HEK293 (cell line): ENCODE data around the gene GCK.

Experiments
- CTCF ChIA-PET: fragments of 350-600 bp; formaldehyde crosslinking; extraction: SDS; loops from one replicate; lab custom pipeline; 2021; ENCODE audit warnings: antibody characterized with exemption; lab: Yijun Ruan, JAX
- POLR2A ChIA-PET: fragments of 300-600 bp; formaldehyde crosslinking; extraction: SDS; loops from one replicate; lab custom pipeline; 2020; ENCODE audit warnings: antibody characterized with exemption, inconsistent platforms; lab: Yijun Ruan, JAX
- H3K27ac ChIP-seq: fragments of 200-500 bp; sonication (Bioruptor generic); 2 replicates; pipeline ENCODE4 v1.5.1; 2014; ENCODE audit warnings: low read depth, low read length, control low read depth, inconsistent platforms; ENCODE audit errors: extremely low read depth
- H3K36me3 ChIP-seq, 2 experiments: fragments of 200-500 bp in 1 of 2; sonication (Bioruptor generic) in 1 of 2; 1 replicate in 1 of 2; 2 replicates in 1 of 2; pipeline ENCODE4 v1.5.1; 2014 to 2017; ENCODE audit warnings: inconsistent platforms in 2 of 2, low read length in 2 of 2; ENCODE audit not compliant: control insufficient read depth in 2 of 2, insufficient read depth in 1 of 2
- H3K4me1 ChIP-seq: fragments of 200-500 bp; sonication (Bioruptor generic); 2 replicates; pipeline ENCODE4 v1.5.1; 2014; ENCODE audit warnings: mild to moderate bottlenecking, low read length, inconsistent platforms; ENCODE audit not compliant: control insufficient read depth, insufficient read depth
- H3K4me3 ChIP-seq: 2 replicates; pipeline ENCODE4 v1.5.1; 2011; ENCODE audit warnings: low read depth, mild to moderate bottlenecking, control low read depth, low read length, moderate library complexity
- H3K9me3 ChIP-seq: fragments of 200-500 bp; sonication (Bioruptor generic); 2 replicates; pipeline ENCODE4 v1.5.1; 2014; ENCODE audit warnings: low read depth, low read length, inconsistent platforms; ENCODE audit not compliant: control insufficient read depth, insufficient read depth
- GLIS1 ChIP-seq: fragments of 450-650 bp; formaldehyde crosslinking; IDR thresholded peaks from 2 replicates; pipeline ENCODE4 v1.5.1; 2016; ENCODE audit warnings: missing biosample characterization, missing genetic modification characterization
- HOXD13 ChIP-seq: sonication (generic); formaldehyde crosslinking; IDR thresholded peaks from 2 replicates; pipeline ENCODE4 v1.8.0; 2022; ENCODE audit warnings: missing genetic modification reagents, borderline replicate concordance
- KLF7 ChIP-seq: fragments of 450-650 bp; formaldehyde crosslinking; IDR thresholded peaks from 2 replicates; pipeline ENCODE4 v1.5.1; 2016; ENCODE audit warnings: missing biosample characterization, missing genetic modification characterization, borderline replicate concordance
- MEIS1 ChIP-seq: sonication (generic); formaldehyde crosslinking; IDR thresholded peaks from 2 replicates; pipeline ENCODE4 v1.8.1; 2022; ENCODE audit warnings: missing genetic modification reagents, mild to moderate bottlenecking, borderline replicate concordance
- MZF1 ChIP-seq: fragments of 450-650 bp; formaldehyde crosslinking; IDR thresholded peaks from 2 replicates; pipeline ENCODE4 v1.5.1; 2017; ENCODE audit warnings: missing biosample characterization, missing genetic modification characterization, borderline replicate concordance
- PBX3 ChIP-seq: sonication (generic); formaldehyde crosslinking; IDR thresholded peaks from 2 replicates; pipeline ENCODE4 v1.8.1; 2022; ENCODE audit warnings: mild to moderate bottlenecking, moderate library complexity, missing genetic modification reagents
- SP3 ChIP-seq: fragments of 450-650 bp; formaldehyde crosslinking; IDR thresholded peaks from 2 replicates; pipeline ENCODE4 v1.5.1; 2016; ENCODE audit warnings: missing biosample characterization, missing genetic modification characterization
- SP7 ChIP-seq: fragments of 450-650 bp; formaldehyde crosslinking; IDR thresholded peaks from 2 replicates; pipeline ENCODE4 v1.5.1; 2016; ENCODE audit warnings: missing biosample characterization, missing genetic modification characterization
- TRIM28 ChIP-seq: IDR thresholded peaks from 2 replicates; pipeline ENCODE4 v1.6.1; 2011; ENCODE audit warnings: low read length, control low read depth, borderline replicate concordance
- ZBTB7A ChIP-seq: fragments of 450-650 bp; formaldehyde crosslinking; IDR thresholded peaks from 2 replicates; pipeline ENCODE4 v1.5.1; 2016; ENCODE audit warnings: low read depth, missing biosample characterization, missing genetic modification characterization
- ZFP41 ChIP-seq: fragments of 450-650 bp; formaldehyde crosslinking; IDR thresholded peaks from 2 replicates; pipeline ENCODE4 v1.5.1; 2016; ENCODE audit warnings: missing biosample characterization, missing genetic modification characterization, borderline replicate concordance
- ZNF112 ChIP-seq: fragments of 450-650 bp; formaldehyde crosslinking; IDR thresholded peaks from 2 replicates; pipeline ENCODE4 v1.5.0; 2017; ENCODE audit warnings: missing biosample characterization, missing genetic modification characterization
- ZNF174 ChIP-seq: fragments of 450-650 bp; formaldehyde crosslinking; IDR thresholded peaks from 2 replicates; pipeline ENCODE4 v1.5.0; 2017; ENCODE audit warnings: missing biosample characterization, mild to moderate bottlenecking, missing genetic modification characterization
- ZNF221 ChIP-seq: fragments of 450-650 bp; formaldehyde crosslinking; IDR thresholded peaks from 2 replicates; pipeline ENCODE4 v1.5.1; 2017; ENCODE audit warnings: missing biosample characterization, missing genetic modification characterization, borderline replicate concordance
- ZNF24 ChIP-seq: fragments of 450-650 bp; formaldehyde crosslinking; IDR thresholded peaks from 2 replicates; pipeline ENCODE4 v1.5.1; 2016; ENCODE audit warnings: missing biosample characterization, missing genetic modification characterization
- ZNF266 ChIP-seq: fragments of 450-650 bp; formaldehyde crosslinking; IDR thresholded peaks from 2 replicates; pipeline ENCODE4 v1.5.1; 2016; ENCODE audit warnings: missing biosample characterization, missing genetic modification characterization, low read depth
- ZNF292 ChIP-seq: fragments of 450-650 bp; formaldehyde crosslinking; IDR thresholded peaks from 2 replicates; pipeline ENCODE4 v1.5.1; 2016; ENCODE audit warnings: low read depth, missing biosample characterization, missing genetic modification characterization, borderline replicate concordance
- ZNF324 ChIP-seq: fragments of 450-650 bp; formaldehyde crosslinking; IDR thresholded peaks from 2 replicates; pipeline ENCODE4 v1.5.1; 2016; ENCODE audit warnings: missing biosample characterization, missing genetic modification characterization
- ZNF366 ChIP-seq: fragments of 450-650 bp; formaldehyde crosslinking; conservative IDR thresholded peaks from 2 replicates; pipeline ENCODE4 v1.5.1; 2016; ENCODE audit warnings: missing biosample characterization, missing genetic modification characterization
- ZNF394 ChIP-seq: fragments of 450-650 bp; formaldehyde crosslinking; IDR thresholded peaks from 2 replicates; pipeline ENCODE4 v1.5.1; 2016; ENCODE audit warnings: missing biosample characterization, missing genetic modification characterization, mild to moderate bottlenecking, moderate library complexity, borderline replicate concordance
- ZNF404 ChIP-seq: fragments of 450-650 bp; formaldehyde crosslinking; IDR thresholded peaks from 2 replicates; pipeline ENCODE4 v1.5.1; 2017; ENCODE audit warnings: missing biosample characterization, missing genetic modification characterization
- ZNF423 ChIP-seq: fragments of 450-650 bp; formaldehyde crosslinking; IDR thresholded peaks from 2 replicates; pipeline ENCODE4 v1.5.1; 2016; ENCODE audit warnings: missing biosample characterization, missing genetic modification characterization
- ZNF513 ChIP-seq: fragments of 450-650 bp; IDR thresholded peaks from 2 replicates; pipeline ENCODE4 v1.5.1; 2018; ENCODE audit warnings: missing biosample characterization, missing genetic modification characterization
- ZNF558 ChIP-seq: fragments of 450-650 bp; formaldehyde crosslinking; IDR thresholded peaks from 2 replicates; pipeline ENCODE4 v1.5.1; 2016; ENCODE audit warnings: missing biosample characterization, missing genetic modification characterization
- ZNF580 ChIP-seq: fragments of 450-650 bp; formaldehyde crosslinking; IDR thresholded peaks from 2 replicates; pipeline ENCODE4 v1.5.1; 2016; ENCODE audit warnings: missing biosample characterization, missing genetic modification characterization
- ZNF654 ChIP-seq: fragments of 450-650 bp; formaldehyde crosslinking; IDR thresholded peaks from 2 replicates; pipeline ENCODE4 v1.5.1; 2016; ENCODE audit warnings: low read depth, missing biosample characterization, missing genetic modification characterization
- TF ChIP-seq, protein P1 (sequence below): fragments of 450-650 bp; formaldehyde crosslinking; IDR thresholded peaks from 2 replicates; pipeline ENCODE4 v1.5.1; 2017; ENCODE audit warnings: missing biosample characterization, missing genetic modification characterization
- TF ChIP-seq, protein P2 (sequence below): fragments of 450-650 bp; formaldehyde crosslinking; IDR thresholded peaks from 2 replicates; pipeline ENCODE4 v1.5.1; 2016; ENCODE audit warnings: missing biosample characterization, missing genetic modification characterization
- TF ChIP-seq, protein P3 (sequence below): fragments of 450-650 bp; formaldehyde crosslinking; IDR thresholded peaks from 2 replicates; pipeline ENCODE4 v1.5.1; 2017; ENCODE audit warnings: missing biosample characterization, missing genetic modification characterization
- TF ChIP-seq, protein P4 (sequence below): fragments of 450-650 bp; formaldehyde crosslinking; IDR thresholded peaks from 2 replicates; pipeline ENCODE4 v1.5.1; 2016; ENCODE audit warnings: missing biosample characterization, missing genetic modification characterization

The GCK gene

GRCh38 chr7:44162179-44162578, 27.1 kb downstream of the GCK start:
- H3K4me1 ChIP-seq = no peaks in the 10 kb centered on the region
- TF ChIP-seq TRIM28 (no peak), ZNF394 (tag by site-specific recombination) (no peak), ZNF266 (tag by site-specific recombination) (no peak), ZNF366 (no peak), ZNF404 (no peak), ZNF24 (tag by site-specific recombination) (no peak), ZNF221 (no peak), ZNF580 (no peak), ZBTB7A (tag by site-specific recombination) (no peak), ZNF654 (tag by site-specific recombination) (no peak), PBX3 (no peak), ZNF112 (tag by site-specific recombination) (no peak), SP3 (tag by site-specific recombination) (no peak), ZNF513 (tag by site-specific recombination) (no peak), GLIS1 (tag by site-specific recombination) (no peak), MEIS1 (no peak), ZNF423 (tag by site-specific recombination) (no peak), MZF1 (tag by site-specific recombination) (no peak), HOXD13 (no peak)
- TF ChIP-seq, protein P1, sequence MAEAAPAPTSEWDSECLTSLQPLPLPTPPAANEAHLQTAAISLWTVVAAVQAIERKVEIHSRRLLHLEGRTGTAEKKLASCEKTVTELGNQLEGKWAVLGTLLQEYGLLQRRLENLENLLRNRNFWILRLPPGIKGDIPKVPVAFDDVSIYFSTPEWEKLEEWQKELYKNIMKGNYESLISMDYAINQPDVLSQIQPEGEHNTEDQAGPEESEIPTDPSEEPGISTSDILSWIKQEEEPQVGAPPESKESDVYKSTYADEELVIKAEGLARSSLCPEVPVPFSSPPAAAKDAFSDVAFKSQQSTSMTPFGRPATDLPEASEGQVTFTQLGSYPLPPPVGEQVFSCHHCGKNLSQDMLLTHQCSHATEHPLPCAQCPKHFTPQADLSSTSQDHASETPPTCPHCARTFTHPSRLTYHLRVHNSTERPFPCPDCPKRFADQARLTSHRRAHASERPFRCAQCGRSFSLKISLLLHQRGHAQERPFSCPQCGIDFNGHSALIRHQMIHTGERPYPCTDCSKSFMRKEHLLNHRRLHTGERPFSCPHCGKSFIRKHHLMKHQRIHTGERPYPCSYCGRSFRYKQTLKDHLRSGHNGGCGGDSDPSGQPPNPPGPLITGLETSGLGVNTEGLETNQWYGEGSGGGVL (tag by site-specific recombination) = no peak
- ChIA-PET POLR2A (no interaction called here), CTCF (no interaction called here)
- no peak overlapping the region for H3K4me3 ChIP-seq
- H3K9me3 ChIP-seq = no peaks in the 10 kb centered on the region
- no peaks in the 10 kb centered on the region for H3K36me3 ChIP-seq
- no peak overlapping the region for H3K27ac ChIP-seq

DNA sequence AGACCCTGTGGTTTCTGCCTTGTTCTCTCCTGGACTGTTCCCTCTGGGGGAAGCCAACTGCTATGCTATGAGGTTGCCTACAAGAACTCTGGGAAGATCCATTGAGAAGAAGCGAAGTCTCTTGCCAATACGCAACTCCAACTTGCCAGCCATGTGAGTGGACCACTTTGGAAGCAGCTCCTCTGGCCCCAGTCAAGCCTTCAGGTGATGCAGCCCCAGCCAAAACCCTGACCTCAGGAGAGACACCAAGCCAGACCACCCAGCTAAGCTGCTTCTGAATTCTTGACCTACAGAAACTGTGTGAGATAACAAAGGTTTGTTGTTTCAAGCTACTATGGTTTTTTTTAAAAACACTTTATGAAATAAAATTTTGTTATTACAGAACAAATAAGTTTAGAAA, 27.9 kb downstream of the GCK start:
- no peaks in the 10 kb centered on the region for H3K36me3 ChIP-seq
- H3K4me1 ChIP-seq = no peaks in the 10 kb centered on the region
- no peak overlapping the region for H3K4me3 ChIP-seq
- CTCF ChIA-PET = no interaction called here
- no peak overlapping the region for H3K27ac ChIP-seq
- POLR2A ChIA-PET = no interaction called here
- no peaks in the 10 kb centered on the region for H3K9me3 ChIP-seq
- TF ChIP-seq, protein P2, sequence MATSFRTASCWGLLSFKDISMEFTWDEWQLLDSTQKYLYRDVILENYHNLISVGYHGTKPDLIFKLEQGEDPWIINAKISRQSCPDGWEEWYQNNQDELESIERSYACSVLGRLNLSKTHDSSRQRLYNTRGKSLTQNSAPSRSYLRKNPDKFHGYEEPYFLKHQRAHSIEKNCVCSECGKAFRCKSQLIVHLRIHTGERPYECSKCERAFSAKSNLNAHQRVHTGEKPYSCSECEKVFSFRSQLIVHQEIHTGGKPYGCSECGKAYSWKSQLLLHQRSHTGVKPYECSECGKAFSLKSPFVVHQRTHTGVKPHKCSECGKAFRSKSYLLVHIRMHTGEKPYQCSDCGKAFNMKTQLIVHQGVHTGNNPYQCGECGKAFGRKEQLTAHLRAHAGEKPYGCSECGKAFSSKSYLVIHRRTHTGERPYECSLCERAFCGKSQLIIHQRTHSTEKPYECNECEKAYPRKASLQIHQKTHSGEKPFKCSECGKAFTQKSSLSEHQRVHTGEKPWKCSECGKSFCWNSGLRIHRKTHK (tag by site-specific recombination) = no peak
- TF ChIP-seq KLF7 (tag by site-specific recombination) (no peak), ZNF292 (tag by site-specific recombination) (no peak), ZNF324 (tag by site-specific recombination) (no peak), SP7 (tag by site-specific recombination) (no peak), ZNF221 (no peak), ZNF558 (no peak), ZNF174 (tag by site-specific recombination) (no peak), ZFP41 (no peak)
- TF ChIP-seq, protein P3, sequence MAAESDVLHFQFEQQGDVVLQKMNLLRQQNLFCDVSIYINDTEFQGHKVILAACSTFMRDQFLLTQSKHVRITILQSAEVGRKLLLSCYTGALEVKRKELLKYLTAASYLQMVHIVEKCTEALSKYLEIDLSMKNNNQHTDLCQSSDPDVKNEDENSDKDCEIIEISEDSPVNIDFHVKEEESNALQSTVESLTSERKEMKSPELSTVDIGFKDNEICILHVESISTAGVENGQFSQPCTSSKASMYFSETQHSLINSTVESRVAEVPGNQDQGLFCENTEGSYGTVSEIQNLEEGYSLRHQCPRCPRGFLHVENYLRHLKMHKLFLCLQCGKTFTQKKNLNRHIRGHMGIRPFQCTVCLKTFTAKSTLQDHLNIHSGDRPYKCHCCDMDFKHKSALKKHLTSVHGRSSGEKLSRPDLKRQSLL (tag by site-specific recombination) = no peak
- TF ChIP-seq, protein P4, sequence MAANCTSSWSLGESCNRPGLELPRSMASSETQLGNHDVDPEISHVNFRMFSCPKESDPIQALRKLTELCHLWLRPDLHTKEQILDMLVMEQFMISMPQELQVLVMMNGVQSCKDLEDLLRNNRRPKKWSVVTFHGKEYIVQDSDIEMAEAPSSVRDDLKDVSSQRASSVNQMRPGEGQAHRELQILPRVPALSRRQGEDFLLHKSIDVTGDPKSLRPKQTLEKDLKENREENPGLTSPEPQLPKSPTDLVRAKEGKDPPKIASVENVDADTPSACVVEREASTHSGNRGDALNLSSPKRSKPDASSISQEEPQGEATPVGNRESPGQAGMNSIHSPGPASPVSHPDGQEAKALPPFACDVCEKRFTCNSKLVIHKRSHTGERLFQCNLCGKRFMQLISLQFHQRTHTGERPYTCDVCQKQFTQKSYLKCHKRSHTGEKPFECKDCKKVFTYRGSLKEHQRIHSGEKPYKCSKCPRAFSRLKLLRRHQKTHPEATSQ (tag by site-specific recombination) = no peak
